Stimulated activated CD8-positive, alpha-beta memory T cell treated with anti-CD3 and anti-CD28 coated beads, Interleukin-12 subunit alpha, Interleukin-12 subunit beta, amount 100 ng/mL, for 4 hours (primary cell): ENCODE measurements around the gene AKT1.

ENCODE experiments used
- DNase-seq: peaks from one replicate; pipeline ENCODE4 v3.0.0-alpha.2; 2020; ENCODE audit warnings: low read depth

AKT1 gene

GRCh38 chr14:104723651-104724406 lies 71.7 kb downstream of the AKT1 start, which contains the start of gene ADSS1:
Gene ADSS1, plus strand, starts transcription at chr14:104724229. Its CDS starts 42 bp downstream, at chr14:104724271.
- DNase-seq, result peak; percentile 41

- DNase-seq, result no peak
Measured at GRCh38 chr14:104722938-104723650, 72.5 kb downstream of the AKT1 start.

DNA sequence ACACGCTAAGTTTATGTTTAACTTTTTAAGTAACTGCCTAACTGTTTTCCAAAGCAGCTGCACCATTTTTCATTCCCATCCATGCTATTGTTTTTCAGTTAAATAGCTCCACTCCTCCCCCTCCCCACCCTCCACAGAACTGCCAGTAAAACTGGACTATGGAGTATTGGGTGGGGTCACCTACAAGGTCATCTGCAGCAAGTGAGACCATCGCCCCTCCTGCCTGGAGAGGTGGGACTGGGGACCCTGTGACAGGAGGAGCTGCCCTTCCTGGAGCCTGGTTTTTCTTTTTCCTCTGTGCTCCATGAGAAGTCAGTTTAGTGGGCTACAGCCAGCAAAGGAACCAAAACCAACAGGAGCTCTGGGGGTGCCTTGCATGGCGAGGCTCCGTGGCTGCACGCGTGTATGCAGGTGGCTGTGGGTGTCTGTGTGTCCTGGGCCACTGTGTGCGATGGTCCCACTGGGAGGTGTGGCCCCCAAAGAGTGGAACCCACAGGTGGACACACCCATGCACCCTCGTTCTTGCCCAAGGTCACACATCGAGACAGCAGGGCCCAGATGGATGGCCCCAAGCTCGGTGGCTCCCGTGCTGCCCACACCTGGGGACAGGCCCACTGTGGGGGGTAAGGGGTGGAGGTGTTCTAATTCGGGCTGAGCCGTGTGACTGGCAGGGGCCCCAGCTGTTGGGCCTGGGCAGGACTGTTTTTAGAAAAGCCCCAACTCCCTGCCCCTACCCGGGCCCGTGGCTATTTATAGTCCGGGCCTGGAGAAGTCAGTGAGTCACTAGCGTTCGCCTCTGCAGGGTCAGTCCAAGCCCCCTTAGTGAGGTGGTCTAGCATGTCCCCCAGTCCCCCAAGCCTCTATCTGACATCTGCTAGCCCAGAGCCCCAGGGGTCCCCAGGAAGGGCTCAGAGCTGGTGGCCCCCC lies 73.8 kb downstream of the AKT1 start:
- DNase-seq, result no peak
